ENCODE measurements around the gene MEIS2.

Gene MEIS2

GRCh38 chr15:36970522-36970921 is 129.8 kb downstream of the MEIS2 start:
- no peaks in the 10 kb centered on the region for H3K9me3 Mint-ChIP-seq
- no peak overlapping the region for H3K4me3 Mint-ChIP-seq
- H3K4me1 Mint-ChIP-seq, result no peaks in the 10 kb centered on the region
- H3K27ac Mint-ChIP-seq, result no peak overlapping the region
- ATAC-seq (no peak), DNase-seq (ENCODE audit: low spot score in 2 of 2) (no peak)
- H3K36me3 Mint-ChIP-seq, result no peaks in the 10 kb centered on the region

GRCh38 chr15:36967929-36968328 is 132.4 kb downstream of the MEIS2 start:
- no peak for ATAC-seq
- H3K27ac Mint-ChIP-seq, result no peak overlapping the region
- H3K9me3 Mint-ChIP-seq, result no peaks in the 10 kb centered on the region
- no peak for DNase-seq (ENCODE audit: low spot score in 2 of 2)
- H3K36me3 Mint-ChIP-seq, result no peaks in the 10 kb centered on the region
- H3K4me3 Mint-ChIP-seq, result no peak overlapping the region
- no peaks in the 10 kb centered on the region for H3K4me1 Mint-ChIP-seq

GRCh38 chr15:36966708-36967107 is 133.6 kb downstream of the MEIS2 start:
- no peak for ATAC-seq
- Mint-ChIP-seq H3K4me1 (no peaks in the 10 kb centered on the region), H3K36me3 (no peaks in the 10 kb centered on the region), H3K4me3 (no peak overlapping the region), H3K27ac (no peak overlapping the region), H3K9me3 (no peaks in the 10 kb centered on the region)
- no peak for DNase-seq (ENCODE audit: low spot score in 2 of 2)

GRCh38 chr15:36965570-36966342 is 134.6 kb downstream of the MEIS2 start:
- no peaks in the 10 kb centered on the region for H3K4me1 Mint-ChIP-seq
- no peak overlapping the region for H3K27ac Mint-ChIP-seq
- H3K9me3 Mint-ChIP-seq, result no peaks in the 10 kb centered on the region
- DNase-seq (ENCODE audit: low spot score in 2 of 2) (no peak), ATAC-seq (no peak)
- no peak overlapping the region for H3K4me3 Mint-ChIP-seq
- no peaks in the 10 kb centered on the region for H3K36me3 Mint-ChIP-seq

GRCh38 chr15:36964626-36965025 is 135.7 kb downstream of the MEIS2 start:
- DNase-seq (ENCODE audit: low spot score in 2 of 2) (no peak), ATAC-seq (no peak)
- Mint-ChIP-seq H3K36me3 (no peaks in the 10 kb centered on the region), H3K4me3 (no peak overlapping the region), H3K27ac (no peak overlapping the region), H3K4me1 (no peaks in the 10 kb centered on the region), H3K9me3 (no peaks in the 10 kb centered on the region)

GRCh38 chr15:36961956-36962355 is 138.4 kb downstream of the MEIS2 start:
- Mint-ChIP-seq H3K4me3 (no peak overlapping the region), H3K27ac (no peak overlapping the region), H3K9me3 (no peaks in the 10 kb centered on the region), H3K4me1 (no peaks in the 10 kb centered on the region), H3K36me3 (no peaks in the 10 kb centered on the region)
- no peak for DNase-seq (ENCODE audit: low spot score in 2 of 2)
- no peak for ATAC-seq

GRCh38 chr15:36960947-36961227 is 139.5 kb downstream of the MEIS2 start:
- H3K4me1 Mint-ChIP-seq, result no peaks in the 10 kb centered on the region
- ATAC-seq (no peak), DNase-seq (ENCODE audit: low spot score in 2 of 2) (no peak)
- no peak overlapping the region for H3K27ac Mint-ChIP-seq
- H3K9me3 Mint-ChIP-seq, result no peaks in the 10 kb centered on the region
- H3K4me3 Mint-ChIP-seq, result no peak overlapping the region
- H3K36me3 Mint-ChIP-seq, result no peaks in the 10 kb centered on the region

- Mint-ChIP-seq H3K9me3 (no peaks in the 10 kb centered on the region), H3K27ac (no peak overlapping the region), H3K4me1 (no peaks in the 10 kb centered on the region), H3K36me3 (no peaks in the 10 kb centered on the region), H3K4me3 (no peak overlapping the region)
- ATAC-seq (no peak), DNase-seq (ENCODE audit: low spot score in 2 of 2) (no peak)
Observed at GRCh38 chr15:36960179-36960946, 140.0 kb downstream of the MEIS2 start.

- Mint-ChIP-seq H3K36me3 (no peaks in the 10 kb centered on the region), H3K4me3 (no peak overlapping the region), H3K27ac (no peak overlapping the region), H3K9me3 (no peaks in the 10 kb centered on the region), H3K4me1 (no peaks in the 10 kb centered on the region)
- DNase-seq (ENCODE audit: low spot score in 2 of 2), result no peak
- ATAC-seq, result no peak
Observed at GRCh38 chr15:36959746-36960145, 140.6 kb downstream of the MEIS2 start.

- ATAC-seq (no peak), DNase-seq (ENCODE audit: low spot score in 2 of 2) (no peak)
- H3K4me3 Mint-ChIP-seq, result no peak overlapping the region
- no peaks in the 10 kb centered on the region for H3K9me3 Mint-ChIP-seq
- H3K4me1 Mint-ChIP-seq, result no peaks in the 10 kb centered on the region
- no peak overlapping the region for H3K27ac Mint-ChIP-seq
- no peaks in the 10 kb centered on the region for H3K36me3 Mint-ChIP-seq
Observed at GRCh38 chr15:36958606-36959005, 141.7 kb downstream of the MEIS2 start.

GRCh38 chr15:36954486-36954885 is 145.9 kb downstream of the MEIS2 start:
- no peak for ATAC-seq
- H3K27ac Mint-ChIP-seq, result no peak overlapping the region
- H3K36me3 Mint-ChIP-seq, result no peaks in the 10 kb centered on the region
- no peak for DNase-seq (ENCODE audit: low spot score in 2 of 2)
- no peaks in the 10 kb centered on the region for H3K4me1 Mint-ChIP-seq
- H3K9me3 Mint-ChIP-seq, result no peaks in the 10 kb centered on the region
- H3K4me3 Mint-ChIP-seq, result no peak overlapping the region

- no peak for DNase-seq (ENCODE audit: low spot score in 2 of 2)
- Mint-ChIP-seq H3K4me3 (no peak overlapping the region), H3K9me3 (no peaks in the 10 kb centered on the region)
Observed at GRCh38 chr15:36953346-36953745, 147.0 kb downstream of the MEIS2 start.

GRCh38 chr15:36951731-36952247 is 148.6 kb downstream of the MEIS2 start:
- Mint-ChIP-seq H3K36me3 (no peaks in the 10 kb centered on the region), H3K4me1 (no peaks in the 10 kb centered on the region), H3K4me3 (no peak overlapping the region), H3K9me3 (no peaks in the 10 kb centered on the region), H3K27ac (no peak overlapping the region)
- ATAC-seq (no peak), DNase-seq (ENCODE audit: low spot score in 2 of 2) (no peak)

More at GRCh38 chr15:36953346-36953745, 147.0 kb downstream of the MEIS2 start:
- Mint-ChIP-seq H3K27ac (no peak overlapping the region), H3K4me1 (no peaks in the 10 kb centered on the region), H3K36me3 (no peaks in the 10 kb centered on the region)
- ATAC-seq, result no peak

- DNase-seq (ENCODE audit: low spot score in 2 of 2) (no peak), ATAC-seq (no peak)
- H3K36me3 Mint-ChIP-seq, result no peaks in the 10 kb centered on the region
- H3K4me1 Mint-ChIP-seq, result no peaks in the 10 kb centered on the region
- no peak overlapping the region for H3K4me3 Mint-ChIP-seq
- H3K27ac Mint-ChIP-seq, result no peak overlapping the region
- no peaks in the 10 kb centered on the region for H3K9me3 Mint-ChIP-seq
Observed at GRCh38 chr15:36950371-36950770, 150.0 kb downstream of the MEIS2 start.

- H3K9me3 Mint-ChIP-seq, result no peaks in the 10 kb centered on the region
- no peaks in the 10 kb centered on the region for H3K4me1 Mint-ChIP-seq
- no peaks in the 10 kb centered on the region for H3K36me3 Mint-ChIP-seq
- DNase-seq (ENCODE audit: low spot score in 2 of 2) (no peak), ATAC-seq (no peak)
- H3K4me3 Mint-ChIP-seq, result no peak overlapping the region
- no peak overlapping the region for H3K27ac Mint-ChIP-seq
Observed at GRCh38 chr15:36948982-36949381, 151.4 kb downstream of the MEIS2 start.

- no peak for ATAC-seq
- no peak for DNase-seq (ENCODE audit: low spot score in 2 of 2)
- no peak overlapping the region for H3K4me3 Mint-ChIP-seq
- H3K36me3 Mint-ChIP-seq, result no peaks in the 10 kb centered on the region
- no peaks in the 10 kb centered on the region for H3K9me3 Mint-ChIP-seq
- H3K27ac Mint-ChIP-seq, result no peak overlapping the region
- no peaks in the 10 kb centered on the region for H3K4me1 Mint-ChIP-seq
Observed at GRCh38 chr15:36947035-36947719, 153.2 kb downstream of the MEIS2 start.

All from stimulated activated effector memory CD8-positive, alpha-beta T cell treated with anti-CD3 and anti-CD28 coated beads, Interleukin-12 subunit alpha, Interleukin-12 subunit beta, amount 100 ng/mL, for 72 hours (primary cell).